Measurements from ENCODE around the gene CITED4. TPM values are rescaled to one million over a fixed set of nuclear protein-coding genes. Genes with fewer than 3 reads are reported as not detected.

The CITED4 gene
- total RNA-seq, 1 donor from 2014 or later = 26.0 TPM

- DNase-seq (ENCODE audit: extremely low spot score, unreplicated experiment) = no peak
- no peak overlapping the region for H3K27ac Mint-ChIP-seq (ENCODE audit: unreplicated experiment)
- H3K4me3 Mint-ChIP-seq (ENCODE audit: unreplicated experiment) = no peak overlapping the region
- peaks cover 2% of the 10 kb centered on the region for H3K4me1 Mint-ChIP-seq (ENCODE audit: unreplicated experiment)
- no peaks in the 10 kb centered on the region for H3K27me3 Mint-ChIP-seq (ENCODE audit: unreplicated experiment)
- TF ChIP-seq, protein P1, sequence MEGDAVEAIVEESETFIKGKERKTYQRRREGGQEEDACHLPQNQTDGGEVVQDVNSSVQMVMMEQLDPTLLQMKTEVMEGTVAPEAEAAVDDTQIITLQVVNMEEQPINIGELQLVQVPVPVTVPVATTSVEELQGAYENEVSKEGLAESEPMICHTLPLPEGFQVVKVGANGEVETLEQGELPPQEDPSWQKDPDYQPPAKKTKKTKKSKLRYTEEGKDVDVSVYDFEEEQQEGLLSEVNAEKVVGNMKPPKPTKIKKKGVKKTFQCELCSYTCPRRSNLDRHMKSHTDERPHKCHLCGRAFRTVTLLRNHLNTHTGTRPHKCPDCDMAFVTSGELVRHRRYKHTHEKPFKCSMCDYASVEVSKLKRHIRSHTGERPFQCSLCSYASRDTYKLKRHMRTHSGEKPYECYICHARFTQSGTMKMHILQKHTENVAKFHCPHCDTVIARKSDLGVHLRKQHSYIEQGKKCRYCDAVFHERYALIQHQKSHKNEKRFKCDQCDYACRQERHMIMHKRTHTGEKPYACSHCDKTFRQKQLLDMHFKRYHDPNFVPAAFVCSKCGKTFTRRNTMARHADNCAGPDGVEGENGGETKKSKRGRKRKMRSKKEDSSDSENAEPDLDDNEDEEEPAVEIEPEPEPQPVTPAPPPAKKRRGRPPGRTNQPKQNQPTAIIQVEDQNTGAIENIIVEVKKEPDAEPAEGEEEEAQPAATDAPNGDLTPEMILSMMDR (IDR thresholded peaks at IDR 0.05) = no peak
- H3K9me3 Mint-ChIP-seq (ENCODE audit: unreplicated experiment) = no peaks in the 10 kb centered on the region
- no peaks in the 10 kb centered on the region for H3K36me3 Mint-ChIP-seq (ENCODE audit: unreplicated experiment)
These were observed 8.3 kb downstream of the CITED4 start for GRCh38 chr1:40853885-40854170.

DNA sequence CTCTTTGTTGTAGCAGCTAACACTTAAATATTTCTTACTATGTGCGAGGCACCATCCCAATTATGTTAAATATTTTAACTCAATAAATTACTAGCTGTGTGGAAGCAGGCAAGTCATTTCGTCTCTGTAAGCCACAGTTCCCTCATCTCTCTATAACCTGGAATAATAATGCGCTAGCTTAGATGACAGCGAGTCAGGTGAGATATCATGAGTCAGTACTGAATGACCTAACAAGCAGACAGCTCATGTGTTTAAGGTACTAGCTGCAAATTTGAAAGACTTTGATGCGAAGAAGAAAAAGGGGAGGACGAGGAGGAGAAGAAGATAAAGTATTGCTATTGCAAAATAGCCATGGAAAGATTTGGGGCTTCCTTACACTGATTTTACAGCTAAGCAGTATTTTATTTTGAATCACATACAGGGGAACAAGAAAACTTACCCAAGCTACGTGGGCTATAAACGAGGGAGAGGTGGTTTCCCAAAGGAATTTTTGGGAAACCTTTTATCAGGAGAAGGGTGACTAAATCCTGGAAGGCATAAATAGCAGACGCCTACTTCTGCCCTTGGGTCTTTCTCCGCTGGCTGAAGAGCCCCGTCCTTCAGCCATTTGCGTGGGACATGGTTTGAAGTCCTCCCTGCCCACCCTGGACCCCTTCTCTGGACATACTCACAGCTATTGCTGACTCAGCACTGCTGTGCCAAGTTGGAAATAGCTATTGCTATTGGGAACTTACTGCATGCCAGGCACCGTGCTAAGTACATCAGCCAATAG, 8.9 kb downstream of the CITED4 start:
- no peaks in the 10 kb centered on the region for H3K27me3 Mint-ChIP-seq (ENCODE audit: unreplicated experiment)
- H3K9me3 Mint-ChIP-seq (ENCODE audit: unreplicated experiment) = no peaks in the 10 kb centered on the region
- H3K36me3 Mint-ChIP-seq (ENCODE audit: unreplicated experiment) = no peaks in the 10 kb centered on the region
- peaks cover 3% of the 10 kb centered on the region for H3K4me1 Mint-ChIP-seq (ENCODE audit: unreplicated experiment)
- no peak overlapping the region for H3K27ac Mint-ChIP-seq (ENCODE audit: unreplicated experiment)
- no peak overlapping the region for H3K4me3 Mint-ChIP-seq (ENCODE audit: unreplicated experiment)
- TF ChIP-seq, protein P1 (IDR thresholded peaks at IDR 0.05) = no peak
- DNase-seq (ENCODE audit: extremely low spot score, unreplicated experiment) = no peak

DNA sequence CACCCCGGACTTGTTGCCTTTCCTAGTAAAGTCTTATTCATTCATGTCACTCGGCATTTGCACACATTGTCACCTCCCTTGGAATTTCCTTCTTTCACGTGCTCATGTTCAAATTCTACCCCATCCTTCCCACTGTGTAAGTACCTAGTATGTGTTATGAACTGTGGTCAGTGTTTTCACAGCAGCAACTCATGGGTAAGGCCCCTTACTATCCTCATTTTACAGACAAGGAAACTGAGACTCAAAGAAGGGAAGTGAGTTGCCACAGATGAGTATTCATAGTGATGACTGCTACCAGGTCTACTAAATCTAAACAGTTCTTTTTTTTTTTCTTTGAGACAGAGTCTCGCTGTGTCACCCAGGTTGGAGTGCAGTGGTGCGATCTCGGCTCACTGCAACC, 10.5 kb downstream of the CITED4 start:
- Mint-ChIP-seq H3K27me3 (ENCODE audit: unreplicated experiment) (no peaks in the 10 kb centered on the region), H3K27ac (ENCODE audit: unreplicated experiment) (no peak overlapping the region)

GRCh38 chr1:40849801-40850592, 12.2 kb downstream of the CITED4 start:
- H3K4me3 Mint-ChIP-seq (ENCODE audit: unreplicated experiment) = no peak overlapping the region
- TF ChIP-seq, protein P1 (IDR thresholded peaks at IDR 0.05) = peak; percentile 91
- no peaks in the 10 kb centered on the region for H3K36me3 Mint-ChIP-seq (ENCODE audit: unreplicated experiment)
- peak; percentile 89 for DNase-seq (ENCODE audit: extremely low spot score, unreplicated experiment)
- H3K9me3 Mint-ChIP-seq (ENCODE audit: unreplicated experiment) = no peaks in the 10 kb centered on the region
- peaks cover 3% of the 10 kb centered on the region for H3K4me1 Mint-ChIP-seq (ENCODE audit: unreplicated experiment)
- H3K27ac Mint-ChIP-seq (ENCODE audit: unreplicated experiment) = no peak overlapping the region
- H3K27me3 Mint-ChIP-seq (ENCODE audit: unreplicated experiment) = no peaks in the 10 kb centered on the region

More for the DNA sequence above, 10.5 kb downstream of the CITED4 start:
- H3K4me3 Mint-ChIP-seq (ENCODE audit: unreplicated experiment) = no peak overlapping the region
- TF ChIP-seq, protein P1 (IDR thresholded peaks at IDR 0.05) = no peak
- H3K4me1 Mint-ChIP-seq (ENCODE audit: unreplicated experiment) = peaks cover 3% of the 10 kb centered on the region
- DNase-seq (ENCODE audit: extremely low spot score, unreplicated experiment) = no peak
- no peaks in the 10 kb centered on the region for H3K9me3 Mint-ChIP-seq (ENCODE audit: unreplicated experiment)
- H3K36me3 Mint-ChIP-seq (ENCODE audit: unreplicated experiment) = no peaks in the 10 kb centered on the region

GRCh38 chr1:40848530-40849189, 13.5 kb downstream of the CITED4 start:
- peaks cover 3% of the 10 kb centered on the region for H3K4me1 Mint-ChIP-seq (ENCODE audit: unreplicated experiment)
- no peak overlapping the region for H3K27ac Mint-ChIP-seq (ENCODE audit: unreplicated experiment)
- no peaks in the 10 kb centered on the region for H3K9me3 Mint-ChIP-seq (ENCODE audit: unreplicated experiment)
- no peak for DNase-seq (ENCODE audit: extremely low spot score, unreplicated experiment)
- no peaks in the 10 kb centered on the region for H3K27me3 Mint-ChIP-seq (ENCODE audit: unreplicated experiment)
- TF ChIP-seq, protein P1 (IDR thresholded peaks at IDR 0.05) = peak; percentile 97
- H3K4me3 Mint-ChIP-seq (ENCODE audit: unreplicated experiment) = no peak overlapping the region
- H3K36me3 Mint-ChIP-seq (ENCODE audit: unreplicated experiment) = no peaks in the 10 kb centered on the region

Data from osteocyte (in vitro differentiated cells).